Mucosa of descending colon (tissue), 3 donors: ENCODE data around the gene LRRC47. TPM values are rescaled to one million over a fixed set of nuclear protein-coding genes. Genes with fewer than 3 reads are reported as not detected.

Experiments used
- ATAC-seq: fragments of 200-7000 bp; cut with Tn5 transposase; one replicate; pipeline ENCODE4 v1.9.1; 2020; ENCODE audit warnings: mild to moderate bottlenecking, moderate library complexity
- DNase-seq, 3 donors: peaks; one replicate each; pipeline ENCODE4 v3.0.0-alpha.2; 2020
- H3K36me3 ChIP-seq: fragments of 200-600 bp; one replicate; pipeline ENCODE4 v1.8.0; 2021; ENCODE audit warnings: low read depth, mild to moderate bottlenecking
- H3K4me1 ChIP-seq: fragments of 200-600 bp; one replicate; pipeline ENCODE4 v1.8.0; 2021; ENCODE audit warnings: low read depth, mild to moderate bottlenecking
- H3K4me3 ChIP-seq: fragments of 200-600 bp; one replicate; pipeline ENCODE4 v1.8.0; 2021; ENCODE audit warnings: mild to moderate bottlenecking
- H3K9me3 ChIP-seq: fragments of 200-600 bp; one replicate; pipeline ENCODE4 v1.8.0; 2021; ENCODE audit warnings: mild to moderate bottlenecking
- intact Hi-C, 2 donors: fragments of 100-400 bp; cut with DNase I in 1 of 2; cut with micrococcal nuclease in 1 of 2; formaldehyde crosslinking; loops; one replicate each; pipeline versions ENCODE4 v1.11.0 to v1.11.1; 2022; cut with DNase I, micrococcal nuclease
- total RNA-seq, 3 donors: library from RNA; stranded (reverse); fragmentation: NEBNext Ultra II Directional in 2 of 3; extraction: Animal tissue kit (Norgen Biotek cat#: 25700) in 2 of 3; gene quantifications; one replicate each; pipeline versions ENCODE4 v1.2.1 to v1.2.4, GENCODE V29; 2021 to 2023
- TF ChIP-seq, protein P1 (sequence below): fragments of 200-600 bp; IDR thresholded peaks from one replicate; pipeline ENCODE4 v1.8.0; 2022; ENCODE audit warnings: antibody characterized with exemption, mild to moderate bottlenecking
- donor health status: DM: no; HTN: no; CAD: no; lungs with moderate emphysema.
- donor health status: DM: no; HTN: no; CAD: no.
- donor health status: DM: no; HTN: yes; CAD: no.

LRRC47 gene
- total RNA-seq, 3 donors from 2014 or later: 33.2 to 58.9 (median 34.7) TPM

GRCh38 chr1:3759164-3759563, 37.1 kb downstream of the LRRC47 start:
- Histone ChIP-seq H3K36me3 (no peaks in the 10 kb centered on the region), H3K4me1 (no peaks in the 10 kb centered on the region), H3K9me3 (no peaks in the 10 kb centered on the region), H3K4me3 (no peak overlapping the region)
- no peak for ATAC-seq
- TF ChIP-seq, protein P1, sequence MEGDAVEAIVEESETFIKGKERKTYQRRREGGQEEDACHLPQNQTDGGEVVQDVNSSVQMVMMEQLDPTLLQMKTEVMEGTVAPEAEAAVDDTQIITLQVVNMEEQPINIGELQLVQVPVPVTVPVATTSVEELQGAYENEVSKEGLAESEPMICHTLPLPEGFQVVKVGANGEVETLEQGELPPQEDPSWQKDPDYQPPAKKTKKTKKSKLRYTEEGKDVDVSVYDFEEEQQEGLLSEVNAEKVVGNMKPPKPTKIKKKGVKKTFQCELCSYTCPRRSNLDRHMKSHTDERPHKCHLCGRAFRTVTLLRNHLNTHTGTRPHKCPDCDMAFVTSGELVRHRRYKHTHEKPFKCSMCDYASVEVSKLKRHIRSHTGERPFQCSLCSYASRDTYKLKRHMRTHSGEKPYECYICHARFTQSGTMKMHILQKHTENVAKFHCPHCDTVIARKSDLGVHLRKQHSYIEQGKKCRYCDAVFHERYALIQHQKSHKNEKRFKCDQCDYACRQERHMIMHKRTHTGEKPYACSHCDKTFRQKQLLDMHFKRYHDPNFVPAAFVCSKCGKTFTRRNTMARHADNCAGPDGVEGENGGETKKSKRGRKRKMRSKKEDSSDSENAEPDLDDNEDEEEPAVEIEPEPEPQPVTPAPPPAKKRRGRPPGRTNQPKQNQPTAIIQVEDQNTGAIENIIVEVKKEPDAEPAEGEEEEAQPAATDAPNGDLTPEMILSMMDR: no peak
- no peak for DNase-seq
- intact Hi-C loops: no loop called here

DNA sequence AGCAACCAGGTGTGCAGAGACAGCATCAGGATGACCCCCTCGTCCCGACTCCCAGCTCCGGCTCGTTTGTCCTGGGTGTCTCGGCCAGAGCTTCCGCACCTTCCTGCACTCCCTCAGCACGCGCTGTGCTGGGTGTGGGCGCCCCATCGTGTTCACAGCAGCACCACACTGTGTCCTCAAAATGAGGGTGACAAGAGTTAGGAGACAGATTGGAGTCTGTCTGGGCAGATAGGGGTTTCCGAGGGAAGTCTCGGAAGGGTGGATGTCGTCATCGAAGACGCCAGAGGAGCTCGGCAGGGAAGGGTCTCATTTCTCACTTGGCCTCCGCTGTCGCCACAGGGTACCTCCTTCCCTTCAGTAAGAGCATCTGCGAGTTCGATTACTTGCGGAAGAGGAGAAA, 39.9 kb downstream of the LRRC47 start:
- DNase-seq (no peak), ATAC-seq (no peak)
- TF ChIP-seq, protein P1: no peak
- no peaks in the 10 kb centered on the region for H3K9me3 ChIP-seq
- H3K4me3 ChIP-seq: no peak overlapping the region
- no peaks in the 10 kb centered on the region for H3K4me1 ChIP-seq
- intact Hi-C loops: no loop called here
- H3K36me3 ChIP-seq: no peaks in the 10 kb centered on the region

DNA sequence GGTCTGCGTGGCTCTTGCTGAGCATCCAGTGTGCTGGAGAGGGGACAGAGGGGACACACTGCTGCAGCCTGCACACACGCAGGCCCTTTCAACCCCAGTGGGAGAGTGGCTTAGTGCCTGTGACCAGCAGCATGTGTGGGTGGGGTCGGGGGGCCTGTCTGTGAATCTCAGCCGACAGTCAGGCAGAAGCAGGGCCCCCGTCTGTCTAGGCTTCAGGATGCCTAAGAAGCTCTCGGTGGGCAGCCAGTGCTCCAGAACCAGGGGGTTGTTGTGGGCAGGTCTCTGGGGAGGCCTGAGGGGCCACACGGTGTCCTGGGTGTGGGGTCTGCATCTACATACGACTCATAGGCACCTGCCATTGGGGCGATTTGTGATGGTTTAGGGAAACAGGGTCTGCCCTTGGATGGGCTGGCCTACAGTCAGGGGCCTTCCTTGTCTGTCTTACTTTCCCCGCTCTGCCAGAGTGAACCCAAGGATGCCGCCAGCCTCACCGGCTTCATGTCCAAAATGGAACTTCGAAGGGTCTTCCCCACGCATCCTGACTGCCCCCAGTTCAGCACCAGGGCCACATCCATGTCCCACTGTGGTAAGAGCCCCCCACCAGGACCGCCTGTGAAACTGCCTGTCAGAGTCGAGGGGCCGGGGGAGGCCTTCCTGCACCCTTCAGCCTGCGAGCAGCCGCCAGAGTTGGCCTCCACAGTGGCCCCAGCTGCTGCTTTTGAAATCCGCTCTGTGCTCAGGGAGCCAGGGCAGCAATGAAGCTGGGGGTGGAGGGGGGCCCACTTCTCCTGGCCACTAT, 42.4 kb downstream of the LRRC47 start:
- intact Hi-C loops: no loop called here
- Histone ChIP-seq H3K4me1 (no peaks in the 10 kb centered on the region), H3K36me3 (no peaks in the 10 kb centered on the region), H3K4me3 (no peak overlapping the region), H3K9me3 (no peaks in the 10 kb centered on the region)
- TF ChIP-seq, protein P1: no peak
- no peak for ATAC-seq
- DNase-seq: peak in 1 of 3 donors; percentile 27

DNA sequence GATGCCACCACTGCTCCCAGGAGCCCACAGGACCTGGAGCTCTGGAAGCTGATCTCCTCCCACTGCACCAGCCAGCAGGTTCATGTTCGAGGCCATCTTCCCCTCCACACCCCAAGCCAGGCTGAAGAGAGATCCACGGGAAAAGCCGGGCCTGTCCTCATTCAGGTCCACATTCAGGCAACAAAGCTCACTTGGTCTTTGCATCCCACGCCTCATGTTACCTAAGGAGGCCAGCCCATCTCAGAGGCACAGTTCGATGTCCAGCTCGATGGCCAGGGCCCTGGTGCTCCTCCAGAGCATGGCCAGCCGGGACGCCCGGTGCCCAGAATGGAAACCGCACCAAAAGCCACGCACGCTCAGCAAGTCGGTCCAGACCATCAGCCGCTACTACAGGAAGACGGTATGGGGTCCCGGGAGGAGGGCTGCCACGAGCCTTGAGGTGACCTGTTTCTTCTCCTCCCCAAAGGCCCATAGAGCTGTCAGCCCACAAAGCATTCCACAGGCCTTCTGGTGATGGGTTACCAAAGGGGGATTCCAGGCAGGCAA, 43.8 kb downstream of the LRRC47 start, which contains the start of gene CCDC27:
CCDC27 (plus strand) TSS at position 51 of the 546 bp plus-strand sequence; CDS start at position 83, 32 bp downstream.
- TF ChIP-seq, protein P1: no peak
- H3K36me3 ChIP-seq: no peaks in the 10 kb centered on the region
- no peaks in the 10 kb centered on the region for H3K9me3 ChIP-seq
- intact Hi-C loops: no loop called here
- DNase-seq: peak in 1 of 3 donors; percentile 17
- no peak within 1 kb of the TSS for H3K4me3 ChIP-seq
- H3K4me1 ChIP-seq: peaks cover 5% of the 10 kb centered on the region
- ATAC-seq: no peak

- Histone ChIP-seq H3K4me1 (peaks cover 7% of the 10 kb centered on the region), H3K36me3 (no peaks in the 10 kb centered on the region), H3K4me3 (no peak overlapping the region), H3K9me3 (no peaks in the 10 kb centered on the region)
- TF ChIP-seq, protein P1: no peak
- DNase-seq: no peak
- intact Hi-C loops: no loop called here
- no peak for ATAC-seq
These were observed 45.6 kb downstream of the LRRC47 start for GRCh38 chr1:3750741-3751140.
